DMS53 treated with DMSO at 0.1 percent for 48 hours (cell line): ENCODE measurements around the gene LZTR1.
A peak's percentile ranks its signal among the peaks of the same experiment; 100 is the strongest.
"Not testable (repeated sequence)": the region's sequence is repeated elsewhere in the genome, so short reads cannot be mapped to it uniquely, and the experiment has no call there.

Experiments used
- DNase-seq: peaks from one replicate; lab custom pipeline; 2025; ENCODE audit not compliant: unreplicated experiment; lab: John Stamatoyannopoulos, UW

Gene LZTR1

GRCh38 chr22:20995329-20996030 lies 13.4 kb downstream of the LZTR1 start:
- no peak for DNase-seq

GRCh38 chr22:20996031-20996410 lies 13.9 kb downstream of the LZTR1 start:
- DNase-seq, result no peak

- DNase-seq, result no peak
Measured at GRCh38 chr22:20996598-20997535, 14.8 kb downstream of the LZTR1 start.

- DNase-seq, result no peak
Measured at GRCh38 chr22:20997536-20998257, 15.6 kb downstream of the LZTR1 start.

GRCh38 chr22:20998411-20999336 lies 16.6 kb downstream of the LZTR1 start:
- no peak for DNase-seq

GRCh38 chr22:20999350-21000206 lies 17.5 kb downstream of the LZTR1 start:
- DNase-seq, result no peak

- DNase-seq, result no peak
Measured at GRCh38 chr22:21000207-21000986, 18.3 kb downstream of the LZTR1 start.

- no peak for DNase-seq
Measured at GRCh38 chr22:21000987-21001600, 19.0 kb downstream of the LZTR1 start.

GRCh38 chr22:21001601-21002325 lies 19.7 kb downstream of the LZTR1 start, which contains the start of gene THAP7:
Gene THAP7, minus strand, starts transcription at chr22:21002118. Its CDS starts 207 bp downstream, at chr22:21001911.
- peak; percentile 60 for DNase-seq

GRCh38 chr22:21003782-21004181 lies 21.7 kb downstream of the LZTR1 start:
- no peak for DNase-seq

- not testable (repeated sequence) for DNase-seq
Measured at GRCh38 chr22:21009208-21009607, 27.1 kb downstream of the LZTR1 start.

GRCh38 chr22:21009638-21010425 lies 27.7 kb downstream of the LZTR1 start:
- DNase-seq, result no peak

GRCh38 chr22:21010426-21011113 lies 28.5 kb downstream of the LZTR1 start:
- no peak for DNase-seq

GRCh38 chr22:21012446-21013407 lies 30.6 kb downstream of the LZTR1 start:
- no peak for DNase-seq

- DNase-seq, result no peak
Measured at GRCh38 chr22:21013657-21014201, 31.6 kb downstream of the LZTR1 start.
